Kidney tubule cell (primary cell): ENCODE results near the gene TMEM178B.

Experiments
- DNase-seq: peaks from one replicate; pipeline ENCODE4 v3.0.0-alpha.2; 2018; ENCODE audit warnings: low spot score

The TMEM178B gene

GRCh38 chr7:141466151-141466904 lies 392.5 kb downstream of the TMEM178B start:
- DNase-seq = peak; percentile 23

- no peak for DNase-seq
Measured at GRCh38 chr7:141468341-141468740, 394.5 kb downstream of the TMEM178B start.

- peak; percentile 41 for DNase-seq
Measured at GRCh38 chr7:141475679-141476078, 401.8 kb downstream of the TMEM178B start.

GRCh38 chr7:141477865-141478264 lies 404.0 kb downstream of the TMEM178B start:
- peak; percentile 70 for DNase-seq

- DNase-seq = no peak
Measured at GRCh38 chr7:141478845-141479244, 405.0 kb downstream of the TMEM178B start.

GRCh38 chr7:141480953-141481352 lies 407.1 kb downstream of the TMEM178B start:
- DNase-seq = no peak

GRCh38 chr7:141481971-141482370 lies 408.1 kb downstream of the TMEM178B start:
- no peak for DNase-seq

GRCh38 chr7:141483044-141483443 lies 409.2 kb downstream of the TMEM178B start:
- DNase-seq = peak; percentile 89

GRCh38 chr7:141484907-141485306 lies 411.0 kb downstream of the TMEM178B start:
- DNase-seq = no peak

- no peak for DNase-seq
Measured at GRCh38 chr7:141486959-141487358, 413.1 kb downstream of the TMEM178B start.

- no peak for DNase-seq
Measured at GRCh38 chr7:141490474-141490873, 416.6 kb downstream of the TMEM178B start.

- DNase-seq = no peak
Measured at GRCh38 chr7:141495057-141495456, 421.2 kb downstream of the TMEM178B start.

- no peak for DNase-seq
Measured at GRCh38 chr7:141497391-141497790, 423.5 kb downstream of the TMEM178B start.

- no peak for DNase-seq
Measured at GRCh38 chr7:141500608-141501007, 426.7 kb downstream of the TMEM178B start.

- no peak for DNase-seq
Measured at GRCh38 chr7:141501451-141501850, 427.6 kb downstream of the TMEM178B start.

- DNase-seq = peak; percentile 13
Measured at GRCh38 chr7:141511316-141511675, 437.4 kb downstream of the TMEM178B start.

GRCh38 chr7:141511676-141512396 lies 438.0 kb downstream of the TMEM178B start:
- DNase-seq = peak; percentile 45

- peak; percentile 13 for DNase-seq
Measured at GRCh38 chr7:141512597-141512996, 438.7 kb downstream of the TMEM178B start.

- no peak for DNase-seq
Measured at GRCh38 chr7:141513720-141514119, 439.9 kb downstream of the TMEM178B start.

- no peak for DNase-seq
Measured at GRCh38 chr7:141515941-141516340, 442.1 kb downstream of the TMEM178B start.

GRCh38 chr7:141519623-141520022 lies 445.8 kb downstream of the TMEM178B start:
- no peak for DNase-seq

- no peak for DNase-seq
Measured at GRCh38 chr7:141522657-141523342, 448.9 kb downstream of the TMEM178B start.

- no peak for DNase-seq
Measured at GRCh38 chr7:141525973-141526514, 452.2 kb downstream of the TMEM178B start.
